Panc1 (cell line): ENCODE results near the gene UVSSA. TPM values are rescaled to one million over a fixed set of nuclear protein-coding genes. Genes with fewer than 3 reads are reported as not detected.
A peak's percentile ranks its signal among the peaks of the same experiment; 100 is the strongest.

Source experiments
- ATAC-seq: fragments of 200-7000 bp; cut with Tn5 transposase; 2 replicates; pipeline ENCODE4 v1.9.1; 2020; ENCODE audit warnings: mild to moderate bottlenecking, moderate library complexity
- BruUV-seq: library from RNA; stranded (reverse); fragments of 400-500 nt; replicated peaks from 2 replicates; lab custom pipeline; 2021; lab: Mats Ljungman, UMichigan
- CTCF ChIA-PET: fragments of 300-600 bp; sonication (Branson Sonifier 250); formaldehyde crosslinking; loops from one replicate; lab custom pipeline; 2022; ENCODE audit warnings: antibody characterized with exemption; lab: Charles Lee
- POLR2A ChIA-PET: fragments of 300-600 bp; sonication (Branson Sonifier 250); formaldehyde crosslinking; loops from one replicate; lab custom pipeline; 2022; ENCODE audit warnings: antibody characterized with exemption; lab: Charles Lee
- DNase-seq: peaks from one replicate; pipeline ENCODE4 v3.0.0-alpha.2; 2010; ENCODE audit warnings: low read depth, low spot score
- H3K27ac ChIP-seq: 2 replicates; pipeline ENCODE4 v1.5.1; 2011; ENCODE audit warnings: mild to moderate bottlenecking, low read length, inconsistent platforms
- H3K27me3 ChIP-seq: fragments of 200-500 bp; sonication (Bioruptor generic); 2 replicates; pipeline ENCODE4 v1.6.0; 2014; ENCODE audit warnings: low read length, inconsistent platforms; ENCODE audit not compliant: control insufficient read depth, insufficient read depth
- H3K36me3 ChIP-seq: fragments of 200-500 bp; sonication (Bioruptor generic); 2 replicates; pipeline ENCODE4 v1.5.1; 2014; ENCODE audit warnings: inconsistent platforms, mild to moderate bottlenecking, low read length, moderate library complexity; ENCODE audit not compliant: control insufficient read depth, insufficient read depth
- H3K4me1 ChIP-seq: 2 replicates; pipeline ENCODE4 v1.5.1; 2011; ENCODE audit warnings: inconsistent platforms, mild to moderate bottlenecking, low read length, moderate library complexity; ENCODE audit not compliant: control insufficient read depth, insufficient read depth
- H3K4me3 ChIP-seq, 2 experiments: 2 replicates each; pipeline ENCODE4 v1.5.1; 2011 to 2012; ENCODE audit warnings: low read depth in 2 of 2, low read length in 2 of 2, mild to moderate bottlenecking in 2 of 2, inconsistent platforms in 1 of 2, moderate library complexity in 1 of 2
- H3K9me3 ChIP-seq: fragments of 200-500 bp; sonication (Bioruptor generic); 2 replicates; pipeline ENCODE4 v1.5.1; 2014; ENCODE audit warnings: low read depth, mild to moderate bottlenecking, inconsistent platforms, low read length, moderate library complexity; ENCODE audit not compliant: control insufficient read depth, insufficient read depth
- POLR2AphosphoS5 ChIP-seq: IDR thresholded peaks from 2 replicates; pipeline ENCODE4 v1.6.1; 2012; ENCODE audit warnings: mild to moderate bottlenecking, low read depth, low read length, moderate library complexity
- SIN3A ChIP-seq: IDR thresholded peaks from 2 replicates; pipeline ENCODE4 v1.6.1; 2012; ENCODE audit warnings: low read depth, mild to moderate bottlenecking, low read length, moderate library complexity, borderline replicate concordance; ENCODE audit not compliant: insufficient read depth
- TCF7L2 ChIP-seq: IDR thresholded peaks from 2 replicates; pipeline ENCODE4 v1.6.1; 2011; ENCODE audit warnings: mild to moderate bottlenecking, low read depth, low read length, inconsistent platforms
- in situ Hi-C: cut with HindIII; loops from 2 replicates; pipeline ENCODE4 v1.10.0; 2016; ENCODE audit warnings: low sequenced_read_pairs, low pct_unique_long_range_greater_than_20kb
- intact Hi-C: fragments of 100-400 bp; cut with micrococcal nuclease; formaldehyde crosslinking; loops from one replicate; pipeline ENCODE4 v1.10.0; 2022; ENCODE audit not compliant: unreplicated experiment
- total RNA-seq: library from RNA; stranded (reverse); gene quantifications from one replicate; pipeline ENCODE4 v1.2.1, GENCODE V29; 2021; ENCODE audit not compliant: unreplicated experiment
- TF ChIP-seq, protein P1 (sequence below), 2 experiments: IDR thresholded peaks; 2 replicates each; pipeline ENCODE4 v1.6.1; 2011 to 2012; ENCODE audit warnings: low read depth in 2 of 2, control low read depth in 1 of 2, low read length in 1 of 2, mild to moderate bottlenecking in 1 of 2, moderate library complexity in 1 of 2; ENCODE audit not compliant: insufficient read depth in 1 of 2
- TF ChIP-seq, protein P2 (sequence below): fragments of 450-650 bp; IDR thresholded peaks from 2 replicates; pipeline ENCODE4 v1.5.1; 2017; ENCODE audit warnings: mild to moderate bottlenecking

The UVSSA gene
- total RNA-seq, 1 experiment from 2014 or later = 23.4 TPM

GRCh38 chr4:1328267-1329155 is 18.5 kb upstream of the UVSSA start:
- intact Hi-C loops (no loop called here), in situ Hi-C loops (no loop called here)
- TF ChIP-seq, protein P1, sequence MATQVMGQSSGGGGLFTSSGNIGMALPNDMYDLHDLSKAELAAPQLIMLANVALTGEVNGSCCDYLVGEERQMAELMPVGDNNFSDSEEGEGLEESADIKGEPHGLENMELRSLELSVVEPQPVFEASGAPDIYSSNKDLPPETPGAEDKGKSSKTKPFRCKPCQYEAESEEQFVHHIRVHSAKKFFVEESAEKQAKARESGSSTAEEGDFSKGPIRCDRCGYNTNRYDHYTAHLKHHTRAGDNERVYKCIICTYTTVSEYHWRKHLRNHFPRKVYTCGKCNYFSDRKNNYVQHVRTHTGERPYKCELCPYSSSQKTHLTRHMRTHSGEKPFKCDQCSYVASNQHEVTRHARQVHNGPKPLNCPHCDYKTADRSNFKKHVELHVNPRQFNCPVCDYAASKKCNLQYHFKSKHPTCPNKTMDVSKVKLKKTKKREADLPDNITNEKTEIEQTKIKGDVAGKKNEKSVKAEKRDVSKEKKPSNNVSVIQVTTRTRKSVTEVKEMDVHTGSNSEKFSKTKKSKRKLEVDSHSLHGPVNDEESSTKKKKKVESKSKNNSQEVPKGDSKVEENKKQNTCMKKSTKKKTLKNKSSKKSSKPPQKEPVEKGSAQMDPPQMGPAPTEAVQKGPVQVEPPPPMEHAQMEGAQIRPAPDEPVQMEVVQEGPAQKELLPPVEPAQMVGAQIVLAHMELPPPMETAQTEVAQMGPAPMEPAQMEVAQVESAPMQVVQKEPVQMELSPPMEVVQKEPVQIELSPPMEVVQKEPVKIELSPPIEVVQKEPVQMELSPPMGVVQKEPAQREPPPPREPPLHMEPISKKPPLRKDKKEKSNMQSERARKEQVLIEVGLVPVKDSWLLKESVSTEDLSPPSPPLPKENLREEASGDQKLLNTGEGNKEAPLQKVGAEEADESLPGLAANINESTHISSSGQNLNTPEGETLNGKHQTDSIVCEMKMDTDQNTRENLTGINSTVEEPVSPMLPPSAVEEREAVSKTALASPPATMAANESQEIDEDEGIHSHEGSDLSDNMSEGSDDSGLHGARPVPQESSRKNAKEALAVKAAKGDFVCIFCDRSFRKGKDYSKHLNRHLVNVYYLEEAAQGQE (IDR thresholded peaks at IDR 0.05; ENCODE audit: insufficient read depth in 1 of 2, low read depth in 2 of 2, low read length in 1 of 2) = no peak
- TF ChIP-seq, protein P2, sequence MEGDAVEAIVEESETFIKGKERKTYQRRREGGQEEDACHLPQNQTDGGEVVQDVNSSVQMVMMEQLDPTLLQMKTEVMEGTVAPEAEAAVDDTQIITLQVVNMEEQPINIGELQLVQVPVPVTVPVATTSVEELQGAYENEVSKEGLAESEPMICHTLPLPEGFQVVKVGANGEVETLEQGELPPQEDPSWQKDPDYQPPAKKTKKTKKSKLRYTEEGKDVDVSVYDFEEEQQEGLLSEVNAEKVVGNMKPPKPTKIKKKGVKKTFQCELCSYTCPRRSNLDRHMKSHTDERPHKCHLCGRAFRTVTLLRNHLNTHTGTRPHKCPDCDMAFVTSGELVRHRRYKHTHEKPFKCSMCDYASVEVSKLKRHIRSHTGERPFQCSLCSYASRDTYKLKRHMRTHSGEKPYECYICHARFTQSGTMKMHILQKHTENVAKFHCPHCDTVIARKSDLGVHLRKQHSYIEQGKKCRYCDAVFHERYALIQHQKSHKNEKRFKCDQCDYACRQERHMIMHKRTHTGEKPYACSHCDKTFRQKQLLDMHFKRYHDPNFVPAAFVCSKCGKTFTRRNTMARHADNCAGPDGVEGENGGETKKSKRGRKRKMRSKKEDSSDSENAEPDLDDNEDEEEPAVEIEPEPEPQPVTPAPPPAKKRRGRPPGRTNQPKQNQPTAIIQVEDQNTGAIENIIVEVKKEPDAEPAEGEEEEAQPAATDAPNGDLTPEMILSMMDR = no peak
- TF ChIP-seq TCF7L2 = no peak
- no peak for TF ChIP-seq POLR2AphosphoS5
- no peak for TF ChIP-seq SIN3A
- Histone ChIP-seq H3K27ac (no peak overlapping the region), H3K36me3 (no peaks in the 10 kb centered on the region), H3K4me1 (no peaks in the 10 kb centered on the region), H3K27me3 (no peaks in the 10 kb centered on the region), H3K9me3 (no peaks in the 10 kb centered on the region), H3K4me3 (no peak overlapping the region)
- BruUV-seq = no TSS peak
- ChIA-PET CTCF (no interaction called here), POLR2A (no interaction called here)
- ATAC-seq (no peak), DNase-seq (no peak)

DNA sequence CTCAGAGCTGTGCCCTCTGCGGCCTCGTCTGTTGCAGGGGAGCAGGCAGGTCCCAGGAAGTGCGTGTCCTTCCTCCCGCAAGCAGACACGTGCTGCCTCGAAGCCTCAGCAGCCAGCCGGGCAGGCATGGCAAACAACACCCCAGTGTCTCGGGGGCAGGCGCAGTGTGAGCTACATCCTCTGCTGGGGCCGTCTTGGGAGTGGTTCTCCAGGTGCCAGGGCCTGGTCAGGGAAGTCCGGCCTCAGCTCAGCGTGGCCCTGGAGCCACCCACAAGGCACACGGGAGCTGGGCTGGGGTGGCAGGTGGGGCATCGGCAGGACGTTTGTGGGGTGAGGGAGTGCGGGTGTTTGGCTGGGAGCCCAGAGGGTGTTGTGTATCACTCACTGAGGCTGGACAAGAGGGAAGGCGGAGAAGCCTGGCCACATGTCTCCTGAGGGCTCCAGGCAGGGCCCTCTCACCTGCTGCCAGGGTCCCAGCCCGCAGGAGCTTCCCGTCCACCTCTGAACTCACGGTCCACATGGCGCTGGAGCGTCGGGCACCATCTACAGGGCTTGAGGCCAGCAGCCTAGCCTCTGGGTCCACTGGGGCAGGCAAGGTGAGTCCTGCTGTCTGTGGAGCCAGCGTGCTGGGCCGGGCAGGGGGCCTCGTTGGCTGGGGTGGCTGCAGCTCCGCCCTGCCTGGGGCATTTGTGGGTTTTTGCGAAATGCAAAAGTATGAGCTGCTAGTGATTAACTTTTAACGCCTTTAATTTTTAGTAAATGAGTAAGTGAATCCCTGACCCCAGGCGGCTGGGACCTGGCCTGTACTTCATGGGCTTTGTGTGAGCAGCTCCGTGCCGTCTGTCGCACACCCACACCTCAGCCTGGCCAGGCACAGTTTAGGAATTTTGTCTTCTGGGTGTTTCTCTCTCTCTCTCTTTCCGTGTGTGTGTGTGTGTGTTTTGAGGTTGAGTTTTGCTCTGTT is 17.3 kb upstream of the UVSSA start:
- CTCF ChIA-PET = no interaction called here

More for the DNA sequence above, 17.3 kb upstream of the UVSSA start:
- POLR2A ChIA-PET = no interaction called here
- Histone ChIP-seq H3K4me1 (no peaks in the 10 kb centered on the region), H3K27me3 (no peaks in the 10 kb centered on the region), H3K27ac (no peak overlapping the region), H3K4me3 (no peak overlapping the region), H3K9me3 (no peaks in the 10 kb centered on the region), H3K36me3 (no peaks in the 10 kb centered on the region)
- intact Hi-C loops = no loop called here
- DNase-seq = no peak
- TF ChIP-seq POLR2AphosphoS5 (no peak), SIN3A (no peak), TCF7L2 (no peak)
- TF ChIP-seq, protein P2 = no peak
- TF ChIP-seq, protein P1 (IDR thresholded peaks at IDR 0.05; ENCODE audit: insufficient read depth in 1 of 2, low read depth in 2 of 2, low read length in 1 of 2) = no peak
- in situ Hi-C loops = no loop called here
- no TSS peak for BruUV-seq
- ATAC-seq = peak; percentile 13; the same call in 1 of the 2 replicates
